Cerebellar nuclear complex (tissue), 1 donor: ENCODE measurements around the gene PIR.

Experiments
- DNase-seq, 2 experiments: peaks; one replicate each; lab custom pipeline; 2025; lab: John Stamatoyannopoulos, UW

The PIR gene

GRCh38 chrX:15418041-15418706 is 75.0 kb downstream of the PIR start:
- DNase-seq = no peak

- DNase-seq = no peak
Measured at GRCh38 chrX:15416133-15416993, 76.8 kb downstream of the PIR start.

- DNase-seq = no peak
Measured at GRCh38 chrX:15413101-15413500, 80.0 kb downstream of the PIR start.

- no peak for DNase-seq
Measured at GRCh38 chrX:15410947-15411346, 82.2 kb downstream of the PIR start.

- no peak for DNase-seq
Measured at GRCh38 chrX:15410430-15410829, 82.7 kb downstream of the PIR start.

- DNase-seq = no peak
Measured at GRCh38 chrX:15405846-15406245, 87.3 kb downstream of the PIR start.

GRCh38 chrX:15404401-15405096 is 88.6 kb downstream of the PIR start:
- DNase-seq = no peak

- no peak for DNase-seq
Measured at GRCh38 chrX:15401378-15401777, 91.8 kb downstream of the PIR start.

- DNase-seq = no peak
Measured at GRCh38 chrX:15399962-15400391, 93.2 kb downstream of the PIR start.

GRCh38 chrX:15398874-15399273 is 94.3 kb downstream of the PIR start:
- no peak for DNase-seq

- DNase-seq = no peak
Measured at GRCh38 chrX:15395789-15396188, 97.3 kb downstream of the PIR start.

- no peak for DNase-seq
Measured at GRCh38 chrX:15391850-15392249, 101.3 kb downstream of the PIR start.

GRCh38 chrX:15384304-15384703 is 108.8 kb downstream of the PIR start, which contains the start of gene VEGFD:
Gene VEGFD, minus strand, starts transcription at chrX:15384413. Its CDS starts 467 bp downstream, at chrX:15383946.
- no peak for DNase-seq

- DNase-seq = no peak
Measured at GRCh38 chrX:15382813-15383212, 110.3 kb downstream of the PIR start.

- no peak for DNase-seq
Measured at GRCh38 chrX:15376956-15377355, 116.2 kb downstream of the PIR start.

- DNase-seq = no peak
Measured at GRCh38 chrX:15373976-15374375, 119.2 kb downstream of the PIR start.

- no peak for DNase-seq
Measured at GRCh38 chrX:15366506-15367352, 126.4 kb downstream of the PIR start.

- no peak for DNase-seq
Measured at GRCh38 chrX:15359701-15360100, 133.4 kb downstream of the PIR start.

- DNase-seq = no peak
Measured at GRCh38 chrX:15358533-15358932, 134.6 kb downstream of the PIR start.

- no peak for DNase-seq
Measured at GRCh38 chrX:15356444-15356843, 136.7 kb downstream of the PIR start.

- no peak for DNase-seq
Measured at GRCh38 chrX:15350329-15350996, 142.7 kb downstream of the PIR start.
